Left lobe of liver (tissue), 2 donors: Measurements from ENCODE around the gene ERAS. TPM values are rescaled to one million over a fixed set of nuclear protein-coding genes. Genes with fewer than 3 reads are reported as not detected.

ENCODE experiments used
- ATAC-seq: fragments of 200-7000 bp; cut with Tn5 transposase; one replicate; pipeline ENCODE4 v1.9.1; 2020; ENCODE audit warnings: mild to moderate bottlenecking, moderate library complexity
- DNase-seq: peaks from one replicate; pipeline ENCODE4 v3.0.0-alpha.2; 2020; ENCODE audit warnings: low spot score
- total RNA-seq: library from RNA; stranded (reverse); gene quantifications from one replicate; pipeline ENCODE4 v1.2.1, GENCODE V29; 2021
- donor health status: DM: no; HTN: no; CAD: no; lungs with moderate emphysema.
- donor health status: DM: no; HTN: yes; CAD: no.

ERAS gene
- total RNA-seq, 1 donor from 2014 or later = not detected

DNA sequence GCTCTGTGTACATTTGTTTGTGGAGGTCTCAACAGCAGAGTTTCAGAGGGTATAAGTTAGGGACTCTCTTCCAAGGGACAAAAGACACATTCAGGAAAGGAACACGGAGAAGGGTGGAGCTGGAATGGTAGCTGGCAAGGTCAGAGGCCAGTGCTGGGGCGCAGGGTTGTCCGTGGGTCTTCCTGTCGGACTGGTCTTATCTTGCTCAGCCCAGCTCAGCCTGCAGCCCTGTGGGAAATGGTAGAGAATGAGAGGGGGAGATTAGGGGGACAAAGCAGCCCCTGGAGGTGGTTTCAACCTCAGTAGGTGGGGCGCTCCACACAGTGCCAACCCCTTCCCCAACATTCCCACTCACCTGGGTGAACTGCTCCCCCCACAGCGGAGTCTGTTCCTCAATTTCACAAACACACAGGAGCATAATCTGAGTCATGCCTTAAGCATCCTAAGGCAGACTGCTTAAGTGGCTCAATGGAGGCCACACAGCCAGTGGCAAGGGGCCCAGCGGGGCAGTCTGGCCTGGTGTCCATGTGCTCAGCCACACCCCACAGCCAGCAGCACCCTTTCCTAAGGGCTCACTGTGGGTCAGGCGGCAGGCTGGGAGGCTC lies 31.3 kb upstream of the ERAS start:
- no peak for DNase-seq
- ATAC-seq = no peak

DNA sequence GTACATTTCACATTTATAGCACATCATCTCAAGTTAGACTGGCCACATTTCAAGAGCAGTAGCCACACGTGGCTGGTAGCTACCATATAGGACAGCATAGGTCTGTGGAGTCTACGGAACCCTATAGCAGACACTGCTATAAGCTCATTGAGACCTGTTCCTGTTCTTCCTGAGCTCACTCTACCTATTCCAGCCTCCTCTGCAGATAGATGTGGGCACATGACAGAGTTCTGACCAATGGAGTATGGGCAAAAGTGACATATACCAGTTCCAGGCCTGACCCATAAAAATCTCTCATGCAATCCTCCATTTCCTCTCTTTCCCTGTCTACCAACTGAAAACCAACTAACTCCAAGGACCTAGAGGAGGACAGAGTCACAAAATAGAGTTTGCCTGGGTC lies 28.0 kb upstream of the ERAS start:
- no peak for ATAC-seq

DNA sequence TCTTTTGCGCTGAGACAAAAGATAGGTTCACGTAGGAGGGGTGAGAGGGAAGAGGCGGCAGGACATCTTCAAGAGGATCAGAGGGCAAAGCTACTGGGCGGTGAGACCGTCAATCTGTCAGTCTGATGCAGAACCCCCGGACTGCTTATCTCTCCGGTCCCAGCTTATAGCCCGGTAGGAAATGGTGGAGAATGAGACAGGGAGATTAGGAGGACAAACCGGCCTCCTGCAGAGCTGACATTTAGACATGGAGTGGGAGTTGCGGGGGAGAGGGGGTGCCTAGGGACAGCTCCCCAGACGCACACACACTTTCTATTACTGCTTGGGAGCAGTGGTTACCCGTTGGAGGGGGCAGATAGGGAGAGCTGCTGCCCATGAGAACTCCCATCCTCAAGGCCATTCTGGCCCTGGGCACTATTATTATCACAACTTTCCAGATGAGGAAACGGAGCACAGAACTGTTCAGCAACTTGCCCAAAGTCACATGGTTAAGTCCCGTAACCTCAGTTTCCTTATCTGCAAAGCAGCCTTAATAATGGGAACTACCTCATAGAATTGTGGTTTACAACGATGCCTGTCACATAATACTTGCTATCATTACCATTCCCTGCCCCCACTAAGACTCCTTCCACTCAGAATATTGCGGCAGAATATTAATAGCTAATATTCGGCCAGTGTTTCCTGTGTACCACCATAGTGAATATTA lies 25.6 kb upstream of the ERAS start:
- DNase-seq (no peak), ATAC-seq (no peak)

More for the DNA sequence above, 28.0 kb upstream of the ERAS start:
- no peak for DNase-seq

DNA sequence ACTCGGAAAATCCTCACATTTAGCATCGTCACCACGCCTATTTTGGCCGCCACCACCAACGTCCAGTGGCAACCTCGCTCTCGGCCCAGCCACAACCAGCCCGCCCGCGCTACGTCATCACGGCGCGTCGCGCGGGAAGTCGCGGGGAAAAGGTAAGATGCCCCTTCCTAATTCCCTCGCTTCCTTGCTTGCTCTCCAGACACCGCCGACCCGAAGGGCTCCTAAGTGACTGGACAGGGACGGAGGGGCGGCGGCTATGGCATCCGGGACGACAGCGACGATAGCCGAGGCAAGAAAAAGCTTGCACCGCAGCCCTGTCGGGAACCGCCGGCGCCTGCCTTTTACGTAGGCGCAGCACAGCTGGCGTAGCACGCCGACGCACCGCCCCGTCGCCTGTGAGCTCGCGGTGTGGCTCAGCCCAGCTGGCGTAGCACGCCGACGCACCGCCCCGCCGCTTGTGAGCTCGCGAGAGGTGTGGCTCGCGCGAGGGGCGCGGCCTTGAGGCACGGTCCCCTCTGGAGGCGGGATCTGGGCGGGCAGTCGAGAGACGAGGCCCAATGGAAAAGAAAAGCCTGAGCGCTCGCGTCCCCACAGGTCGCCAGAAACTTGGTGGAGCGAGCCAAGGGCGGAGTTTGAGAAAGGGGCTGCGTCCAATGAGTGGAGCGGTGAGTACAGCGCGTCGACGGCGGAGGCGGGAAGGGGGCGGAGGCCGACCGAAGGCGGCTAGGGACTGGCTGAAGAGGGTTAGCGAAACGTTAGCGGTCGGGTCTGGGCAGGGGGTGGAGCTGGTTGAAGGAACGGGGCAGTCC lies 24.8 kb upstream of the ERAS start, which contains the start of gene HDAC6:
Gene HDAC6 (plus strand): TSS at position 788 of the 809 bp plus-strand sequence. CDS start 626 bp downstream, outside the sequence.
- DNase-seq (peak; percentile 96), ATAC-seq (peak; percentile 84)

DNA sequence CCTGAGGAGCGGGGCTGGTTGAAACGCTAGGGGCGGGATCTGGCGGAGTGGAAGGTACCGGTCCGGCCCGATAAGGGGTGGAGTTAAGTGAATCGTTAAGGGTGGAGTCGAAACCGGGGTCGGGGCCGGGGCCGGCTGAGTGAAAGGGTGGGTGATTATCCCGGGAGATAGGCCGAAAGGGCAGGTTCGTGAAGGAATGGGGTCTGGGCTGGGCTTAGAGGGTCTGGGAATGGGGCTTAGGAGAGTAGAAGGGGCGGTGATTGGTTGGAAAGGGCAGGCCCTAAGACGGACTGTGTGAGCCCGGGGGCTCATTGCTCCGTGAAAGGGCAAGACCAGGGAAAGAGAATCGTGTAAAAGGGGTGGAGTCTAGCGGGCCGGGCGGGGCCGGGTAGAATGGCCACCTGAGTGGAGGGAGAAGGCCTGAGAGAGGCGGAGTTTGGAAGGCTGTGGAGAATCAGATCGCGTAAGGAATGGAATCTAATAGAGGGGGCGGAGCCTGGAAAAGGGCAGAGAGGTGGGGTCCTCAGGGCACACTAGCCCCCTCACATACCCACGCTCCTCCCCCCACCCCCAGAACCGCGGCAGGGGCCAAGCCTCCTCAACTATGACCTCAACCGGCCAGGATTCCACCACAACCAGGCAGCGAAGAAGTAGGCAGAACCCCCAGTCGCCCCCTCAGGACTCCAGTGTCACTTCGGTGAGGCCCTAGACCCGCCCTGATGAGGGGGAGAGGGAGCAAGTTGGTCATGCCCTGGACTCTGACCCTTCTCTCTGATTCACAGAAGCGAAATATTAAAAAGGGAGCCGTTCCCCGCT lies 24.0 kb upstream of the ERAS start:
- ATAC-seq = peak; percentile 75
- DNase-seq = peak; percentile 87

DNA sequence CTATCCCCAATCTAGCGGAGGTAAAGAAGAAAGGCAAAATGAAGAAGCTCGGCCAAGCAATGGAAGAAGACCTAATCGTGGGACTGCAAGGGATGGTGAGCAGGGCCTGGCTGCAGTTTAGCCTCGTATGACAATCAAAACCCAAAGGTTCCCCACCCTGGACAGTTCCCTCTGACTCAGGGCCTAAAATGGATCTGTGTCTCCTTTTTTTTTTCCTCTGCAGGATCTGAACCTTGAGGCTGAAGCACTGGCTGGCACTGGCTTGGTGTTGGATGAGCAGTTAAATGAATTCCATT lies 23.5 kb upstream of the ERAS start:
- ATAC-seq = no peak
- no peak for DNase-seq

DNA sequence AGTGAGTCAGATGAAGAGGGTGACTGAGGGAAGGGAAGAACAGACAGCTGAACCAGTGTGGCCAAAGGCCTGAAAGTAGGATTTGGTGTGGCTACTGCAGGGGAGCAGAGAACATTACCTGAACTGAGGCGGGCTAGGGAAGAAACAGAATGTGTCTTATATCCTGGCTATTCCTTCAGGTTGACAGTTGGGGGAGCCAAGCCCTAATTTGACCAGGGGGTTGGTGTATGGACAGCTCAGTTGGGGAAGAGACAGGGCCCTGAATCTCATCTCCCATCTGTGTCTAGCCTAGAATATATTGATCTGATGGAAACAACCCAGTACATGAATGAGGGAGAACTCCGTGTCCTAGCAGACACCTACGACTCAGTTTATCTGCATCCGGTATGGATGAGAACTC lies 20.2 kb upstream of the ERAS start:
- no peak for ATAC-seq
- no peak for DNase-seq

DNA sequence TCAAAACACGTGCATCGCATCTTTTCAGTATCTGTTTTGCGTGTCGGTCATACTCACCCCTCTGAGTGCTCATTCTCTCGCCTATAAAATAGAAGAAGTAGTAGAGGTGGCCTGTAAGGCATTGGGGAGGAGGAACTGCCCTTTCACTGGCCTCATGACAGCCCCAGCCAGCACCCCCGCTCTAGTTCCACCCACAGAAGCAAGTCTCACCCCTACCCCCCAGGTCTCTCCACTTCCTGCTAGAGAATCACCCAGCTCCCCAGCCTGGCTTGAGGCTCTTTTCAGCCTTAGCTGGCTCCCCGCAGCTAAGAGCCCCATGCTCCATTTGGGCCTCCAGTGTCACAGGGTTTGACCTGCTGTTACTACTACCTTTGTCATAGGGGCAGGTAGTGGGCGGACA lies 12.7 kb upstream of the ERAS start:
- no peak for DNase-seq
- no peak for ATAC-seq

DNA sequence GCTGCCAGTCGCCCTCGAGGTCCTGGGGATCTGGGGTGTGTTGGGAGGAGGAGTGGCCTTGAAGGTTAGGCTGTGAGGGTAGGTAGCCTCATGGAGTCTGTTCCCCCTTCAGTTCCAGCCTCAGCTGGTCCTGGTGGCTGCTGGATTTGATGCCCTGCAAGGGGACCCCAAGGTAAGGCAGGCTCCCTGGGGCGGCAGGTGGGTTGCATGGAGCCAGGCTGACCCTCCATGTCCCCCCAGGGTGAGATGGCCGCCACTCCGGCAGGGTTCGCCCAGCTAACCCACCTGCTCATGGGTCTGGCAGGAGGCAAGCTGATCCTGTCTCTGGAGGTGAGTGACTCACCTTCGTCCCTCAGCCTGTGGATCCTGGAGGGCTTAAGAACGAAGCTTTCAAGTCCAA lies 11.6 kb upstream of the ERAS start:
- ATAC-seq = no peak
- no peak for DNase-seq

DNA sequence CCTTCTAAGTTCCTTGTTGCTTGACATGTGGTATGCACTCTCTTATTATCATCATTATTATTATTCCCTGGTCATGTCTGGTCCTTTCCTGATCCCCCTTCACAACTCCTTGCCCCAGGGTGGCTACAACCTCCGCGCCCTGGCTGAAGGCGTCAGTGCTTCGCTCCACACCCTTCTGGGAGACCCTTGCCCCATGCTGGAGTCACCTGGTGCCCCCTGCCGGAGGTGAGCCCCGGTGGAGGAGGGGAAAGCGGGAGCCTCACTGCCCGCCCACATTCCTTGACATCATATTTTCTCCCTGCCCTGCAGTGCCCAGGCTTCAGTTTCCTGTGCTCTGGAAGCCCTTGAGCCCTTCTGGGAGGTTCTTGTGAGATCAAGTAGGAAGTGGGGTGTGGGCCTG lies 11.0 kb upstream of the ERAS start:
- ATAC-seq (no peak), DNase-seq (no peak)

DNA sequence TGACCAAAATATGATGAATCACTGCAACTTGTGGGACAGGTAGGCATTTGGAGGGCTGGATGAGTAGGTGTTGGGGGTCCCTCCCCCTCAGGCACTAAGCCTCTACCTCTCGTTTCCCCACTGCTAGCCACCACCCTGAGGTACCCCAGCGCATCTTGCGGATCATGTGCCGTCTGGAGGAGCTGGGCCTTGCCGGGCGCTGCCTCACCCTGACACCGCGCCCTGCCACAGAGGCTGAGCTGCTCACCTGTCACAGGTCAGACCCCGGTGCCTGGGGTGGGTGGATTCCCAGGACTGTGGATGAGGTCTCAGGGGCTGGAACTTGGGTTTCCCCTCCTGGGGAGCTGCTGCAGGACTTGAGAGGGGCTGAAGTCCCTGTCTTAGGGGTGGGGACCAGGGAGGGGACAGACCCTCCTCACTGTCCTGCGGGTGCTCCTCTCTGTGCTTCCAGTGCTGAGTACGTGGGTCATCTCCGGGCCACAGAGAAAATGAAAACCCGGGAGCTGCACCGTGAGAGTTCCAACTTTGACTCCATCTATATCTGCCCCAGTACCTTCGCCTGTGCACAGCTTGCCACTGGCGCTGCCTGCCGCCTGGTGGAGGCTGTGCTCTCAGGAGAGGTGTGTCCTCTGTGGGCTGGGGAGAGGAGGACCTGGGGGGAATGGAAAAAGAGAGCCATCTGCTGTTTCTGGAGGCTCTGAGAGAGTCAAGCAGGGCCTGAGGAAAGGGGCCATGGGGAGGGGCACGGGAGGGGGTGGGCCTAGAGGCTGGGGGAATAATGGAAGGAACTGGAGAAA lies 10.1 kb upstream of the ERAS start:
- DNase-seq (no peak), ATAC-seq (no peak)

DNA sequence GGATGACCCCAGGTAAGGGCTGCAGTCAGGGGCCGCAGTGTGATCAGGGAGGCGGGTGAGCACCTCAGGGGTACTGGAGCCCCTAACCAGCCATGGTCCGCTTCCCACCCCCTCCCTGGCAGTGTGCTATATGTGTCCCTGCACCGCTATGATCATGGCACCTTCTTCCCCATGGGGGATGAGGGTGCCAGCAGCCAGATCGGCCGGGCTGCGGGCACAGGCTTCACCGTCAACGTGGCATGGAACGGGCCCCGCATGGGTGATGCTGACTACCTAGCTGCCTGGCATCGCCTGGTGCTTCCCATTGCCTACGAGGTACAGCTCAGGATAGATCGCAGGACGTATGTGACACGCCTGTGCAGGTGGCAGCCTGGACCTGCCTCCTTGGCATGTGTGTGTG lies 8.2 kb upstream of the ERAS start:
- no peak for DNase-seq

DNA sequence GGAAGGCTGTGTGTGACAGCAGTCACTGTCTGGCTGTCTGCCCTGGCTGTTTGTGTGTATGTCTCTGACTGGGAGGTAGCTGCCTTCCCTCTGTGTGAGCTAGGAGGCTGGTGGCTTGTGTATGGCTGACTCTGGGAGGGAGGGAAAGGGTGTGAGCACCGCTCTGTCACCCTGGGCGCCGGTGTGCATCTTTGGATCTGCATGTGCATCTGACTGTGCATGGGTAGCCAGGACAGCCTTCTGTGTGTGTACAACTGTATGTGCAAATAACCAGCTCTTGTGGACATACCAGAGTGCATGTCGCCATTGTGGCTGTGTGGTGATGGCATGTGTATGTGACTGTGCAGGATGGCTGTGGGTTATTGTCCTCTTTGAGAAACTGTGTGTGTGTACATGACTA lies 7.4 kb upstream of the ERAS start:
- DNase-seq (no peak), ATAC-seq (peak; percentile 28)

More for the DNA sequence above, 8.2 kb upstream of the ERAS start:
- no peak for ATAC-seq

DNA sequence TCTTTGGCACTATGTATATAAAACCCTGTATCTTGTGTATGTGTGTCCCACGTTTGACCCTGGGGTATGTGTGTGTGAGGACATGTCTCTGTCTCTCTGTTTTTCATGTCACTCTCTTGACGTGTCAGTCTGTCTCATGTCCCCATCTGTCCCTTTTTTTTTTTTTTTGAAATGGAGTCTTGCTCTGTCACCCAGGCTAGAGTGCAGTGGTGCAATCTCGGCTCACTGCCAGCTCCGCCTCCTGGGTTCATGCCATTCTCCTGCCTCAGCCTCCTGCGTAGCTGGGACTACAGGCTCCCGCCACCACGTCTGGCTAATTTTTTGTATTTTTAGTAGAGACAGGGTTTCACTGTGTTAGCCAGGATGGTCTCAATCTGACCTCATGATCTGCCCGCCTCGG lies 6.9 kb upstream of the ERAS start:
- peak; percentile 53 for ATAC-seq
- DNase-seq = peak; percentile 60

DNA sequence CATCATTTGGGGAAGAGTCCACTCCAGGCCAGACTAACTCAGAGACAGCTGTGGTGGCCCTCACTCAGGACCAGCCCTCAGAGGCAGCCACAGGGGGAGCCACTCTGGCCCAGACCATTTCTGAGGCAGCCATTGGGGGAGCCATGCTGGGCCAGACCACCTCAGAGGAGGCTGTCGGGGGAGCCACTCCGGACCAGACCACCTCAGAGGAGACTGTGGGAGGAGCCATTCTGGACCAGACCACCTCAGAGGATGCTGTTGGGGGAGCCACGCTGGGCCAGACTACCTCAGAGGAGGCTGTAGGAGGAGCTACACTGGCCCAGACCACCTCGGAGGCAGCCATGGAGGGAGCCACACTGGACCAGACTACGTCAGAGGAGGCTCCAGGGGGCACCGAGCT lies 3.3 kb upstream of the ERAS start:
- DNase-seq (no peak), ATAC-seq (no peak)

DNA sequence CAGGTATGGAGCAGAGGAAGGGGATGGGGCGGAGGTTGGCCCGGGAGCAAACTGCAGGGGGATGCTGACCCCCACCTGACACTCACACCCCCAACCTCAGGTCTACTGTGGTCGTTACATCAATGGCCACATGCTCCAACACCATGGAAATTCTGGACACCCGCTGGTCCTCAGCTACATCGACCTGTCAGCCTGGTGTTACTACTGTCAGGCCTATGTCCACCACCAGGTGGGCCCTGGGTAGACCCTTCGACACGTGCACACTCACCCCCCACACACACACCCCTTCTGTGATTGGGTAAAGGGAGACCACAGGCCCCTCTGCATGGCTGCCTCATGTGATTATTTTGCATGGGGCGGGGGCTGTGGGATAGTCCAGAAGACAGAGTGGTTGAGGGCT lies 2.2 kb upstream of the ERAS start:
- no peak for DNase-seq
- no peak for ATAC-seq

DNA sequence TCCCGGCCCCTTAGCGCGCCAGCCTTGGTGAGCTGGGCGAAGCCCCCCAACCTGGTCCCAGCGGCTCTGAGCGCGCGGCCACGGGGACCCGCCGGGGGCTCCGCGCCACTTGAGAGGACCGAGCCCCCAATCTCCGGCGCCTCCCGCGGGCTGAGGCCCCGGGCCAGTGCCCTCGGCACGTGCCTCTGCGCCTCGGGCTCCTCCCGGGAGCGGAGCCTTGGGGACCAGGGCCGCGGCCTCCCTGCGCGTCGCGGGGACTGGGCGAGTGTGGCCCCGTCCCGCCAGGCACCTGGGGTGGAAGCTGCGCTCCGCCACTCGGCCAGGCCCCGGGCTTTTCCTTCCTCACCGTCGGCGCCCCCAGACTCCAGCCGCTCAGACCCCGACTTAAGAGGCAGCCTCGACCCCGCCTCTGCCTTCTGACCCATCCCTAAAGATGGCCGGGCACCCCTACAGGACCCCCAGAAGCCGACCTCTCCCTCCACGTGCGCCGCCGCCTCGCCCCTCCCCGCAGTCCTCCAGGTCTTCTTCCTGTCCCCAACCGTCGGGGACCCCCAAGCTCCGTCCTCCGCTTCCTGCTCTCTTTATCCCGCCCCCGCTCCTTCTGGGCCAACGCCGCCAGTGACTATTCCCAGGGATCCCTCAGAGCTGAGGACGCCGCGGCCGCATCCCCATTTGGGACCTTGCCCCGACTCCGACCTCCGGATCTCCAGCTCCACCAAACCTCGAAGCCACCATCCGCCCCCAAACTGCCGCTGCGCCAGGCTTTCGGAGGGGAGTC lies 752 bp downstream of the ERAS start:
- no peak for ATAC-seq
- no peak for DNase-seq

DNA sequence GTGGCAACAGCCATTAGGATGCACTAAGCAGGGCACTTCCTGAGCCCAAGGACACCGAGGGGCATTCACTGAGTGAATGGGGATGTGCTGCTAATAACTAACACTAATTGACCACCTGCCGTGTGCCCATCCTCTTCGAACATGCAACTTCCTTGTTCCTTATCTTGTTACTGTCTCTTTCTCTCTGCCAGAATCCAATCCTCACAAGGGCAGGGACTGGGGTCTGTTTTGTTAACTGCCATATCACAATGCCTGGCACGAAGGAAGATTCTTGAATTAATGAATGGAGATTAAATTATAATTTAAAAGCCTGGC lies 1.3 kb downstream of the ERAS start:
- DNase-seq (no peak), ATAC-seq (no peak)

DNA sequence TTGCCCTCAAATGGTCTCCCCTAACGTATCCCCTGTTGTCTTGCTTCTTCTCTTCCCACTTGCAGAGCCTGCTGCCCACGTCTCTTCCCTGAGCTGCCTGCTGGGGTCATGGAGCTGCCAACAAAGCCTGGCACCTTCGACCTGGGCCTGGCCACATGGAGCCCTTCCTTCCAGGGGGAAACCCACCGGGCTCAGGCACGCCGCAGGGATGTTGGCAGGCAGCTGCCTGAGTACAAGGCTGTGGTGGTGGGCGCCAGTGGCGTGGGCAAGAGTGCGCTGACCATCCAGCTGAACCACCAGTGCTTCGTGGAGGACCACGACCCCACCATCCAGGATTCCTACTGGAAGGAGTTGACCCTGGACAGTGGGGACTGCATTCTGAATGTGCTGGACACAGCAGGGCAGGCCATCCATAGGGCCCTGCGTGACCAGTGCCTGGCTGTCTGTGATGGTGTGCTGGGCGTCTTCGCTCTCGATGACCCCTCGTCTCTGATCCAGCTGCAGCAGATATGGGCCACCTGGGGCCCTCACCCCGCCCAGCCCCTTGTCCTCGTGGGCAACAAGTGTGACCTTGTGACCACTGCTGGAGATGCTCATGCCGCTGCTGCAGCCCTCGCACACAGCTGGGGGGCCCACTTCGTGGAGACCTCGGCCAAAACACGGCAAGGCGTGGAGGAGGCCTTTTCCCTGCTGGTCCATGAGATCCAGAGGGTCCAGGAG lies 2.9 kb downstream of the ERAS start:
- DNase-seq = no peak

More for the DNA sequence above, 2.9 kb downstream of the ERAS start:
- ATAC-seq = no peak
